ENCODE data around the gene CYP17A1. TPM values are rescaled to one million over a fixed set of nuclear protein-coding genes. Genes with fewer than 3 reads are reported as not detected.

CYP17A1 gene
- total RNA-seq, 2 experiments from 2014 or later: not detected

DNA sequence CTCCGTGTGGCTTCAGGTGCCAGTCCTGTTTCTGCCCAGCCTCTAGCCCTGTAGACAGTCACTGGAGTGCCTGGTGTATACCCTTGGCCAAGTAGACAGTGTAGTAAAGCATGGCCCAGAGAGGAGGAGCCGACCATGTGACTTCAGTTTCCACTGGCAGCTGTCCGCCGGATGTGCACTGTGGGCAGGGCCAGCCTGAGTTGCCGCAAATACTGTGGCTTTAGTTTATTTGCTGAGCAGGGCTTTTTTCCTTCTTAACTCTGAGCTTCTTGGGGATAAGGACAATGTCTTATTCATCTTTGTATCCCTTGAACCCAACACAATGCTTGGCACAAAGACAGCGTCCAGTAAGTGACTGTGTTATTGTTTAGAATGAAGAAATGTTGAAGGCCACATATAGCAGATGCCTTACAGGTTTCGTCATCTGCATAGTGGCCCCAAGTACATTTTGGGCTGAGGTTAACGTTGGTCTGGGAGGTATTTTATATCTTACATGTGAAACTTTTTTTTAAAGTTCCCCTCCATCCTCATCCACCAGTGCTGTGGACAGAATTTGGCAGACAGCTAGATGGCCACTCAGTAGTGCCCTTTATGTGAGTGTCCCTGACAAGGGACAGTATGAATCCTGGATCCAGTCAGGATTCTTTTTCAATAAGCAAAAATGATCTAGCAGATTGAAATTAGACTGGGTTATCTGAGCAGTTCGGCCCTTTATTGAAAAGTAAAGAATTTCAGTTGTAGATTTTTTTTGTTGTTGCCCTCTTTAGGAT, 40.6 kb downstream of the CYP17A1 start:
- CTCF ChIA-PET: no interaction called here
- H3K4me1 ChIP-seq (ENCODE audit: insufficient read depth, low read length): peaks cover 30% of the 10 kb centered on the region
- Mint-ChIP-seq H3K27me3 (no peaks in the 10 kb centered on the region), H3K36me3 (ENCODE audit: low read depth) (peaks cover 52% of the 10 kb centered on the region), H3K27ac (peak overlapping the region; percentile 71), H3K4me3 (peak overlapping the region; percentile 13), H3K9me3 (no peaks in the 10 kb centered on the region), H3K4me1 (ENCODE audit: low read depth) (peaks cover 46% of the 10 kb centered on the region)
- H3K4me3 ChIP-seq (ENCODE audit: low read length): no peak overlapping the region
- no peak overlapping the region for H3K27ac ChIP-seq (ENCODE audit: low read depth in 1 of 2, low read length in 2 of 2)
- H3K36me3 ChIP-seq (ENCODE audit: insufficient read depth, low read length): peaks cover 49% of the 10 kb centered on the region
- ATAC-seq (ENCODE audit: poor library complexity): peak; percentile 96
- intact Hi-C loops (cut with DNase I, micrococcal nuclease): no loop called here
- TF ChIP-seq, protein P1, sequence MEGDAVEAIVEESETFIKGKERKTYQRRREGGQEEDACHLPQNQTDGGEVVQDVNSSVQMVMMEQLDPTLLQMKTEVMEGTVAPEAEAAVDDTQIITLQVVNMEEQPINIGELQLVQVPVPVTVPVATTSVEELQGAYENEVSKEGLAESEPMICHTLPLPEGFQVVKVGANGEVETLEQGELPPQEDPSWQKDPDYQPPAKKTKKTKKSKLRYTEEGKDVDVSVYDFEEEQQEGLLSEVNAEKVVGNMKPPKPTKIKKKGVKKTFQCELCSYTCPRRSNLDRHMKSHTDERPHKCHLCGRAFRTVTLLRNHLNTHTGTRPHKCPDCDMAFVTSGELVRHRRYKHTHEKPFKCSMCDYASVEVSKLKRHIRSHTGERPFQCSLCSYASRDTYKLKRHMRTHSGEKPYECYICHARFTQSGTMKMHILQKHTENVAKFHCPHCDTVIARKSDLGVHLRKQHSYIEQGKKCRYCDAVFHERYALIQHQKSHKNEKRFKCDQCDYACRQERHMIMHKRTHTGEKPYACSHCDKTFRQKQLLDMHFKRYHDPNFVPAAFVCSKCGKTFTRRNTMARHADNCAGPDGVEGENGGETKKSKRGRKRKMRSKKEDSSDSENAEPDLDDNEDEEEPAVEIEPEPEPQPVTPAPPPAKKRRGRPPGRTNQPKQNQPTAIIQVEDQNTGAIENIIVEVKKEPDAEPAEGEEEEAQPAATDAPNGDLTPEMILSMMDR (IDR thresholded peaks at IDR 0.05): no peak
- POLR2A ChIA-PET: no interaction called here
- DNase-seq: peak in 12 of 14 experiments; percentile 14 to 65 (median 42)
- H3K9me3 ChIP-seq (ENCODE audit: control insufficient read depth in 1 of 2, insufficient read depth in 1 of 2, low read length in 2 of 2): no peaks in the 10 kb centered on the region
- H3K27me3 ChIP-seq (ENCODE audit: control insufficient read depth in 1 of 2, insufficient read depth in 2 of 2, low read length in 2 of 2): no peaks in the 10 kb centered on the region

DNA sequence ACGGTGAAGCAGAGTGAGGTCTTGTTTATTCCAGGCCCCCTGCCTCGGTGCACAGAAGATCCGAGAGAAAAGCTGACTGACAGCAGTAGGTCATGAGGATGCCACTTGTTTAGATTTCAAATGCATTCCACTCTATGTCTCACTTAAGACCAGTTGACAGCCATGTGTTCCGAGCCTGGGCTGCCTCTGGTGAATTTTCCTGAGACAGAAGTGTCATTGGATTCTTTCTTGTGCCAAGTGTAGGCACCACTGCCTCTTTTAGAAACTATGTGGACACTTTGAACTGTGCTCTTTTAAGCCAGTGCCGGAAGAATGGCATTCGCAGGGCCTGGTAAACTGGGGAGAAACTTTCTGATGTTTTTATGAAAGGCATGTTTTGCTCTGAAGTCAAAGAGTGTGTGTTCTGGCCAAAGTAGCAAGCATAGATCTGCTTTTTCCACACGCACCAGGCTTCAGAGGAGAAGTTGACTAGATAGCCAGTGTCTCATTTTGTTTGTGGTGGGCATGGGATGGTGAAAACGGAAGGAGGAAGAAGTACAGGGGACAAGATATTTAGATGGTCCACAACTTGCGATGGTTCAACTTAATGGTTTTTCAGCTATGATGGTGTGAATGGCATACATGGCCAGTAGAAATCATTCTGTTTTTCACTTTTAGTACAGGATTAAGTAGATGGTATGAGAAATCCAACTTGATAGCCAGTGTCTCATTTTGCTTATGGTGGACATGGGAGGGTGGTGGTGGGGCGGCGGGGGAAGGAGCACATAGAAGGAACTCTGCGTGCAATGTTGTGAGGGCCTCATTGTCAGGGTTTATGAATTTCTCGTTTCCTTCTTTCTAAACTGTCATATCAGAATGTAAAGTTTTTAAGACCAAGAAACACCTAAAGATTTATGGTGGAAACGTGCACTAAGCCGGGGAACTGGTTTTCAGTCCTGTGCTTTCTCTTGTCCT, 41.5 kb downstream of the CYP17A1 start:
- DNase-seq (no peak), ATAC-seq (ENCODE audit: poor library complexity) (no peak)
- Histone ChIP-seq H3K27me3 (ENCODE audit: control insufficient read depth in 1 of 2, insufficient read depth in 2 of 2, low read length in 2 of 2) (no peaks in the 10 kb centered on the region), H3K4me1 (ENCODE audit: insufficient read depth, low read length) (peaks cover 26% of the 10 kb centered on the region), H3K4me3 (ENCODE audit: low read length) (no peak overlapping the region), H3K36me3 (ENCODE audit: insufficient read depth, low read length) (peaks cover 41% of the 10 kb centered on the region), H3K9me3 (ENCODE audit: control insufficient read depth in 1 of 2, insufficient read depth in 1 of 2, low read length in 2 of 2) (no peaks in the 10 kb centered on the region), H3K27ac (ENCODE audit: low read depth in 1 of 2, low read length in 2 of 2) (no peak overlapping the region)
- Mint-ChIP-seq H3K4me1 (ENCODE audit: low read depth) (peaks cover 44% of the 10 kb centered on the region), H3K27ac (peak overlapping the region; percentile 71), H3K36me3 (ENCODE audit: low read depth) (peaks cover 53% of the 10 kb centered on the region), H3K9me3 (no peaks in the 10 kb centered on the region), H3K4me3 (peak overlapping the region; percentile 46), H3K27me3 (no peaks in the 10 kb centered on the region)
- TF ChIP-seq, protein P1 (IDR thresholded peaks at IDR 0.05): no peak
- intact Hi-C loops (cut with DNase I, micrococcal nuclease): no loop called here
- POLR2A ChIA-PET: no interaction called here
- CTCF ChIA-PET: no interaction called here

DNA sequence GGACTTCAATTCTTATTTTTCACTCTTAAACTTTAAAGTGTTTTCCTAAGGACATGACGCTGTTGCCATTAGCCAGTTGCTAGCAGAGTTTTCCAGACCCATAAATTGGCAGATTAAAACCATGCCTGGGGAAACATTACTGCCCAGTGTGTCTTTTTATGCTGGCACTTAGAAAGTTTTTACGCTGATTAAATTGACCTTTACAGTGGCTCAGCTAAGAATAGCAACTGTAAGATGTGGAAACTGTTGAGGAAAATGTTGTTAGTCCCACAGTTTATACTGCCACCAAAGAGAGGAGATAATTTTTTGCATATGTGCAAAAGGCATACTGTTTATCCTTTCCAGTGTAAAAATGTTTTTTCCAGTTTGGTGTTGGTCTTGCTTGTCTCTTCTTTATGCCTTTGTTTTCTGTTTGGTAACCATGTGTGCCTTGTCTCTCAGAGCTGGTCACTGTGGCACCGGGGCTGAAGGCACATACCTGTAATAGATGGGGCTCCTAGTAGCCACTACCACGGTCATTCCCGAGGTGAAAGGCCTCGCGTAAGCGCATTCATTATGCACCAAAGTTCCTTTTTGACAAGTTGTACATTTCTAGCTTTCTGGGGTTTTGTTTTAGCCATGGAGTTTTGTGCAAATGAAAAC, 45.3 kb downstream of the CYP17A1 start:
- TF ChIP-seq, protein P1 (IDR thresholded peaks at IDR 0.05): no peak
- Mint-ChIP-seq H3K27ac (no peak overlapping the region), H3K9me3 (peaks cover 8% of the 10 kb centered on the region), H3K36me3 (ENCODE audit: low read depth) (peaks cover 45% of the 10 kb centered on the region), H3K4me1 (ENCODE audit: low read depth) (peaks cover 45% of the 10 kb centered on the region), H3K4me3 (no peak overlapping the region), H3K27me3 (no peaks in the 10 kb centered on the region)
- Histone ChIP-seq H3K27me3 (ENCODE audit: control insufficient read depth in 1 of 2, insufficient read depth in 2 of 2, low read length in 2 of 2) (no peaks in the 10 kb centered on the region), H3K4me1 (ENCODE audit: insufficient read depth, low read length) (peaks cover 18% of the 10 kb centered on the region), H3K9me3 (ENCODE audit: control insufficient read depth in 1 of 2, insufficient read depth in 1 of 2, low read length in 2 of 2) (no peaks in the 10 kb centered on the region), H3K27ac (ENCODE audit: low read depth in 1 of 2, low read length in 2 of 2) (no peak overlapping the region), H3K36me3 (ENCODE audit: insufficient read depth, low read length) (peaks cover 11% of the 10 kb centered on the region), H3K4me3 (ENCODE audit: low read length) (no peak overlapping the region)
- ATAC-seq (ENCODE audit: poor library complexity): no peak
- no peak for DNase-seq
- intact Hi-C loops (cut with DNase I, micrococcal nuclease): loop anchor here in 1 of 2 experiments (5.0 kb wide), 1 partner anchor 40 kb away; no protein-coding TSS in a partner anchor
- POLR2A ChIA-PET: no interaction called here
- CTCF ChIA-PET: interaction anchor here (0.6 kb wide), 1 partner anchor 889 kb away, joined by 3 read pairs; no protein-coding TSS in a partner anchor

All from CD4-positive, alpha-beta T cell (primary cell).